Loucy (cell line): ENCODE results near the gene PRCP.

Experiments used
- H2AFZ ChIP-seq: fragments of 200-600 bp; sonication (generic); 2 replicates; pipeline ENCODE4 v1.6.0; 2016; ENCODE audit warnings: antibody characterized with exemption, mild to moderate bottlenecking, low read length, moderate library complexity
- H3F3A ChIP-seq: fragments of 200-600 bp; 2 replicates; pipeline ENCODE4 v1.6.0; 2016; ENCODE audit warnings: antibody characterized with exemption, low read depth, mild to moderate bottlenecking
- H3K27me3 ChIP-seq: fragments of 200-600 bp; sonication (generic); 2 replicates; pipeline ENCODE4 v1.6.1; 2014; ENCODE audit warnings: low read length, mild to moderate bottlenecking; ENCODE audit not compliant: insufficient read depth, poor library complexity, severe bottlenecking
- H3K36me3 ChIP-seq: fragments of 200-600 bp; sonication (generic); 2 replicates; pipeline ENCODE4 v1.6.1; 2016; ENCODE audit warnings: low read length; ENCODE audit not compliant: insufficient read depth
- H3K4me1 ChIP-seq: fragments of 200-600 bp; sonication (generic); 2 replicates; pipeline ENCODE4 v1.5.1; 2014; ENCODE audit warnings: low read length, mild to moderate bottlenecking; ENCODE audit not compliant: insufficient read depth, poor library complexity, severe bottlenecking
- H3K4me2 ChIP-seq: fragments of 200-600 bp; sonication (generic); 2 replicates; pipeline ENCODE4 v1.6.0; 2014; ENCODE audit warnings: antibody characterized with exemption, low read length, low read depth, mild to moderate bottlenecking; ENCODE audit not compliant: poor library complexity, severe bottlenecking
- H3K4me3 ChIP-seq: fragments of 200-600 bp; sonication (generic); 2 replicates; pipeline ENCODE4 v1.5.1; 2014; ENCODE audit warnings: low read length, mild to moderate bottlenecking, mixed read lengths; ENCODE audit not compliant: poor library complexity, severe bottlenecking
- H3K79me2 ChIP-seq: fragments of 200-600 bp; sonication (generic); 2 replicates; pipeline ENCODE4 v1.6.1; 2014; ENCODE audit warnings: low read length; ENCODE audit not compliant: insufficient read depth
- H3K9ac ChIP-seq: fragments of 200-600 bp; sonication (generic); 2 replicates; pipeline ENCODE4 v1.6.0; 2014; ENCODE audit warnings: mild to moderate bottlenecking, low read depth, low read length, moderate library complexity; ENCODE audit not compliant: poor library complexity, severe bottlenecking
- H3K9me2 ChIP-seq: fragments of 200-600 bp; sonication (generic); replicated peaks from 2 replicates; pipeline ENCODE4 v1.6.1; 2016; ENCODE audit warnings: low read depth, low read length, mixed read lengths
- H3K9me3 ChIP-seq: fragments of 200-600 bp; sonication (generic); 2 replicates; pipeline ENCODE4 v1.6.1; 2014; ENCODE audit warnings: mild to moderate bottlenecking, antibody characterized with exemption, low read length, low read depth; ENCODE audit not compliant: insufficient read depth
- H4K20me1 ChIP-seq: fragments of 200-600 bp; sonication (generic); 2 replicates; pipeline ENCODE4 v1.6.0; 2014; ENCODE audit warnings: antibody characterized with exemption, low read length, mild to moderate bottlenecking; ENCODE audit not compliant: insufficient read depth, poor library complexity, severe bottlenecking
- EZH2phosphoT487 ChIP-seq: fragments of 200-600 bp; IDR thresholded peaks from 2 replicates; pipeline ENCODE4 v1.6.1; 2018; ENCODE audit warnings: antibody characterized with exemption, mild to moderate bottlenecking, moderate library complexity, borderline replicate concordance
- TF ChIP-seq, protein P1 (sequence below): fragments of 200-600 bp; sonication (generic); conservative IDR thresholded peaks from 2 replicates; pipeline ENCODE4 v1.5.1; 2014; ENCODE audit warnings: mild to moderate bottlenecking, antibody characterized with exemption, low read length

The PRCP gene

DNA sequence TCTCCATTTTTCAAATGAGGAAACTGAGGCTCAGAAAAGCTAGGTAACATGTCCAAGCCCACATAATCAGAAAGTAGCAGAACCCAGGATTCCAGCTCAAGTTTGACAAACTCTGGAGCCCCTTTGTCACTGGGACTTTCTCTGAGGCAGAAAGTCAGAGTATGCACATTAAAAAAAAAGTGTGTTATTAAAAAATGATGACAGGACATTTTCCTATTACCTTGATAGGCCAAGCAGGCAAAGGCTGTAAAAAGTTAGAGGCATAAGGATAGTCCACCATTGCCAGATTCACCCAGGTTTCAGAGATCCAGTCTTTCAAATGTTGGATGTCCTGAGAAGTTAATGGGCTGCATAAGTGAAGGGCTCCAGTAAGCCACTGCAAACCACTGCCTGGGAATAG is 51.4 kb downstream of the PRCP start:
- no peaks in the 10 kb centered on the region for H3F3A ChIP-seq
- H3K9me2 ChIP-seq, result no peaks in the 10 kb centered on the region
- H2AFZ ChIP-seq, result no peak overlapping the region
- no peak for TF ChIP-seq EZH2phosphoT487
- TF ChIP-seq, protein P1, sequence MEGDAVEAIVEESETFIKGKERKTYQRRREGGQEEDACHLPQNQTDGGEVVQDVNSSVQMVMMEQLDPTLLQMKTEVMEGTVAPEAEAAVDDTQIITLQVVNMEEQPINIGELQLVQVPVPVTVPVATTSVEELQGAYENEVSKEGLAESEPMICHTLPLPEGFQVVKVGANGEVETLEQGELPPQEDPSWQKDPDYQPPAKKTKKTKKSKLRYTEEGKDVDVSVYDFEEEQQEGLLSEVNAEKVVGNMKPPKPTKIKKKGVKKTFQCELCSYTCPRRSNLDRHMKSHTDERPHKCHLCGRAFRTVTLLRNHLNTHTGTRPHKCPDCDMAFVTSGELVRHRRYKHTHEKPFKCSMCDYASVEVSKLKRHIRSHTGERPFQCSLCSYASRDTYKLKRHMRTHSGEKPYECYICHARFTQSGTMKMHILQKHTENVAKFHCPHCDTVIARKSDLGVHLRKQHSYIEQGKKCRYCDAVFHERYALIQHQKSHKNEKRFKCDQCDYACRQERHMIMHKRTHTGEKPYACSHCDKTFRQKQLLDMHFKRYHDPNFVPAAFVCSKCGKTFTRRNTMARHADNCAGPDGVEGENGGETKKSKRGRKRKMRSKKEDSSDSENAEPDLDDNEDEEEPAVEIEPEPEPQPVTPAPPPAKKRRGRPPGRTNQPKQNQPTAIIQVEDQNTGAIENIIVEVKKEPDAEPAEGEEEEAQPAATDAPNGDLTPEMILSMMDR, result no peak
- H3K9ac ChIP-seq, result no peak overlapping the region
- no peaks in the 10 kb centered on the region for H4K20me1 ChIP-seq
- no peaks in the 10 kb centered on the region for H3K27me3 ChIP-seq
- H3K9me3 ChIP-seq, result no peaks in the 10 kb centered on the region
- no peaks in the 10 kb centered on the region for H3K4me1 ChIP-seq
- no peaks in the 10 kb centered on the region for H3K36me3 ChIP-seq
- H3K4me3 ChIP-seq, result no peak overlapping the region
- no peaks in the 10 kb centered on the region for H3K79me2 ChIP-seq
- H3K4me2 ChIP-seq, result no peak overlapping the region

DNA sequence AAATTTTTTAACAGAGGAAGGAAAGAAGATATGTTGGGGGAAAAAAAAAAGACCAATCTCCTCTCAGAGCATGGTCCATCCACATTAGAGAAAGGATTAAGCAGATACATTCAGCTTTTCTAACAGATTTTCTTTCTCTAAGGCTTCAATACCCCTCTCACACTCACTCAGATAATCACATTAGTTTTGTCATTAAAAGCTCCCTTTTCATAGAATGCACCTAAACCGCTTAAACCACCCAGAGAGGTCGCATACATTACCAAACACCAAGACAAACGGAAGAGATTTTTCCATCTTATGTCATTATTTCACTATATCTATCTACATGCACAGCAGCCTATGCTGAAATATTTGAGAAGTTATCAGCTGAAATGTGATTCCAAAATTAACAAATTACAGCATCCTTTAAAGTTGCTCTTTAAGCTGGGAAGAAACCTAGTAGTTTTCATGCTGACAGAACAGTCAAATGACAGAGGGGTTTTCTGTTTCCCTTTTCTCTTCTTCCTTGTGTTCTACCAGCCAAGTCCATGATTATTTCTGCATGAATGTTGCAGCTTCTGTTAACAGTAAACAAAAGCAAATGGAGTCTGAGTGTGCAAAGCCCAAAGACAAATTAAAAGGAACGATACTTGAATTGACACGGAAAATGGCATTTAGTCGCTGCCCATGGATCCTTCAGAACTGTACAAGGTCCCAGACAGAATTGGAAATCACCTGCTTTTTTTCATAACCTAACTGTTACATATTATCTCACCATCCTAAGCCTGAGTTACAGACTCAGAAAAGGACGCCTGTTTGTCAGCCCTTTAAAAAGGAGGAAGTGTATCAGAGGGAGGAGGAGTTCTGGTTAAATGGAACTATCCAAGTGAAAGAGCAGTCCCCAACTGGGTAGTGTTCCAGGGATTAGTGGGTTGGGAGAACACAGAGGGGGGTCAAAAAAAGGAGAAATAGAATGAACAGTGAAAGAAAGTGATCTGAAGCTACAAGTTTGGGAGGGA is 54.6 kb downstream of the PRCP start:
- Histone ChIP-seq H3K79me2 (no peaks in the 10 kb centered on the region), H3K36me3 (no peaks in the 10 kb centered on the region), H3K4me1 (no peaks in the 10 kb centered on the region), H3F3A (no peaks in the 10 kb centered on the region), H3K4me3 (no peak overlapping the region), H3K9ac (no peak overlapping the region), H4K20me1 (no peaks in the 10 kb centered on the region), H3K4me2 (no peak overlapping the region), H3K27me3 (no peaks in the 10 kb centered on the region), H3K9me3 (no peaks in the 10 kb centered on the region), H3K9me2 (no peaks in the 10 kb centered on the region), H2AFZ (no peak overlapping the region)
- no peak for TF ChIP-seq EZH2phosphoT487
- TF ChIP-seq, protein P1, result no peak

DNA sequence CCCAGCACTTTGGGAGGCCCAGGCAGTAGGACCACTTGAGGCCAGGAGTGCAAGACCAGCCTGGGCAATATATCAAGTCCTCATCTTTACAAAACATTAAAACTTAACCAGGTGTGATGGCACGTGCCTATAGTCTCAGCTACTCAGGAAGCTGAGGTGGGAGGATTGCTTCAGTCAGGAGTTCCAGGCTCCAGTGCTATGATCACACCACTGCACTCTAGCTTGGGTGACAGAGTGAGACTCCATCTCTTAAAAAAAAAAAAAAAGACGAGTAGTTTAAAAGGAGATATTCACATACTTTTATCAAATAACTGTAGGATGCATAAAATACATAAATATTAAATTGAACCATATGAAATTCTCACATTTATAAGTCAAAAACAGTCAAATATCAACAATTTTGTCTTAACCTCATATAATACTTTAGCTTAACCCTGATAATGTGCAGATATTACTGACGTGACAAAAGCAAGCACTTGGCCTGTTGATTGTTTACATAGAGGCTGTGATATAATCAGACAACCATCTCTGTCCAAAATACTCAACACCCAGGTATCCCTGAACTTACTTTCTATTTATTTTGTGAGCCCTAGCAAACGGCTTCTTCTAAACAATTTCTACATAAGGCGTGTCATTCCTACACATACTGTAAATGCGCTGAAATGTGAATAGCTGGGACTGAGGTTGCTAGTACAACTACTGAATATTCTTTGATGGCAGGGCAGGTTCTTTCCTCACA is 57.0 kb downstream of the PRCP start:
- no peak overlapping the region for H2AFZ ChIP-seq
- TF ChIP-seq, protein P1, result no peak
- TF ChIP-seq EZH2phosphoT487, result no peak
- no peak overlapping the region for H3K9ac ChIP-seq
- no peaks in the 10 kb centered on the region for H4K20me1 ChIP-seq
- no peaks in the 10 kb centered on the region for H3K9me2 ChIP-seq
- H3K4me2 ChIP-seq, result no peak overlapping the region
- H3K4me3 ChIP-seq, result no peak overlapping the region
- no peaks in the 10 kb centered on the region for H3K27me3 ChIP-seq
- H3K9me3 ChIP-seq, result no peaks in the 10 kb centered on the region
- no peaks in the 10 kb centered on the region for H3K79me2 ChIP-seq
- no peaks in the 10 kb centered on the region for H3K36me3 ChIP-seq
- H3F3A ChIP-seq, result no peaks in the 10 kb centered on the region
- no peaks in the 10 kb centered on the region for H3K4me1 ChIP-seq
